ENCODE results near the gene LRRC74A. TPM values are rescaled to one million over a fixed set of nuclear protein-coding genes. Genes with fewer than 3 reads are reported as not detected.

LRRC74A gene
- total RNA-seq, 4 donors from 2014 or later = not detected

DNA sequence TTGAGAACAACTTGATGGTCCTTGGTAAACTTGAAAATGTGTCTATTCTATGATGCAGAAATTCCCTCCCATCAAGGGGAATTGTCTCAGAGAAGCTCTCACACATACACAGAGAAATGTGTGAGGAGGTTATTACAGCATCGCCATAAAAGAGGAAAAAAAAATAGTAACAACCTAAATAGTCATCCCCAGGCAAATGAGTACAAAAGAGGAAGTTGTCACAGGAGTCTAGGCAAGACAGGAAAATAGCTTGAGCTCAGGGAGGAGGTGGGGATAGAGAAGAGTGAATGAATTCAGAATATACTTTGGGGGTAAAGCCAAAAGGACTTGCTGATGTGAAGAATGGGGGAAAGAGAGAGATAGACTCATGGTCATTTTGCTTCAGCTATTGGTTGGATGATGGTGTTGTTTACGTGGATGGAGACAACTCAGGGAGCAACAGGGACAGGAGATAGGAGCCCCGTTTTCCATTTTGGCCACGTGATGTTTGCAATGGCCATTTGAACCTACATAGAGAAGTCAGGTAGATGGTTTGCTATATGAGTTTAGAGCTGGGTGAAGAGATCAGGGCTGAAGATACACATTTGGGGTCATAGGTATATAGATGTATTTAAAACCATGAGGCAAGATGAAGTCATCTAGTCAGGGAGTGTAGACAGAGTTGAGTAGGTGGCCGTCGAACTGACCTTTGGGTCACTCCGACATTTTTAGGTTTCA, 20.3 kb downstream of the LRRC74A start:
- H3K4me3 ChIP-seq (ENCODE audit: low read depth, poor library complexity, severe bottlenecking) = no peak overlapping the region
- intact Hi-C loops (cut with DNase I; ENCODE audit: low total_unique reads) = no loop called here
- 80 to 85% methylated on average over 7 of the region's 7 CpGs for WGBS, 2 donors
- peak in 1 of 2 donors; percentile 52 for DNase-seq (ENCODE audit: low spot score in 2 of 2)
- no peak for TF ChIP-seq POLR2A (IDR thresholded peaks at IDR 0.05)
- no peak for TF ChIP-seq CTCF (IDR thresholded peaks at IDR 0.05)

DNA sequence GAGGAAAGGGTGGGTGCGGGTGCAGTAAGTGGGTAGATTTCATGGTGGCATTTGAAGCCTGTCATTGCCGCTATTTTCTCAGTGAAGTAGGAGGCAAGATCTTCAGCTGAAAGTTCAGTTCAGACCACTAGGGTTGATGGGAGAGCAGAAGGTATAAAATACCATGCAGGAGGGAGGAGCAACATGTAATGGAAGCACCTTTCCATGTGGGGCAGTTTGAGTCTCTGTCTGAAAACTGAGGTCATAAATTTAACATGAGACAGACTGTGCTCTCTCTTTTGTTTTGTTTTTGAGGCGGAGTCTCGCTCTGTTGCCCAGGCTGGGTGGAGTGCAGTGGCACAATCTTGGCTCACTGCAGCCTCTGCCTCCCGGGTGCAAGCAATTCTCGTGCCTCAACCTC, 22.7 kb downstream of the LRRC74A start:
- TF ChIP-seq CTCF (IDR thresholded peaks at IDR 0.05) = no peak
- TF ChIP-seq POLR2A (IDR thresholded peaks at IDR 0.05) = no peak
- no peak for DNase-seq (ENCODE audit: low spot score in 2 of 2)
- intact Hi-C loops (cut with DNase I; ENCODE audit: low total_unique reads) = no loop called here
- WGBS, 2 donors = 56 to 69% methylated on average over 6 of the region's 6 CpGs
- no peak overlapping the region for H3K4me3 ChIP-seq (ENCODE audit: low read depth, poor library complexity, severe bottlenecking)

DNA sequence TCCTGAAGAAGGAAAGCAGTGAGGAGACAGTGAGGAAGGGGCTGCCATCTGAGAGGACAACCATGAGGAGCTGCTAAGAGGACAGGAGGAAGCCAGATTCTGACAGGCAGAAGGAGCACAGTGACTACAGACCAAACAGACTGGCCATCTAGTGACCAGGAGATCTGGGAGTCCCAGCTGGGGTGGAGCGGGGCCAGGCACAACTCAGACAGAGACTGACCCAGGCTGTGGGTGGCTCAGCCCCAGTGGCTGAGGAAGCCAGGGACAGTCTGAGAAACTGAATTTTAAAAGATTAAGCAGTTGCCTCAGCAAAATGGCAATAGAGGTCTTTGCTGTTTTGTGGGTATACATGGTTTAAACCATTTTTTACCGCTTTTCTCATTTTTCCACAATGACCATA, 28.9 kb downstream of the LRRC74A start:
- TF ChIP-seq POLR2A (IDR thresholded peaks at IDR 0.05) = no peak
- TF ChIP-seq CTCF (IDR thresholded peaks at IDR 0.05) = no peak
- no peak for DNase-seq (ENCODE audit: low spot score in 2 of 2)
- WGBS, 2 donors = 92 to 94% methylated on average over 2 of the region's 2 CpGs
- H3K4me3 ChIP-seq (ENCODE audit: low read depth, poor library complexity, severe bottlenecking) = no peak overlapping the region
- intact Hi-C loops (cut with DNase I; ENCODE audit: low total_unique reads) = no loop called here

DNA sequence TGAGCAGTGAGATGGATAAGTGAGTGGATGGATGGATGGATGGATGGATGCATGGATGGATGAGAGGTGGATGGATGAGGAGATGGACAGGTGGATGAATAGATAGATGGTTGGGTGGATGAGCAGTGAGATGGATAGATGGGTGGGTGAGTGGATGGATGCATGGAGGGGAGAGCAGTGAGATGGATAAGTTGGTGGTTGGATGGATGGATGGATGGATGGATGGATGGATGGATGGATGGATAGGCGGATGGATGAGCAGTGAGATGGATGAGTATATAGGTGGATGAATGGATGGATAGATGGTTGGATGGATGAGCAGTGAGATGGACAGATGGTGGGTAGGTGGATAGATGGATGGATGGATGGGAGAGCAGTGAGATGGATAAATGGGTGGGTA, 30.6 kb downstream of the LRRC74A start:
- TF ChIP-seq CTCF (IDR thresholded peaks at IDR 0.05) (no peak), POLR2A (IDR thresholded peaks at IDR 0.05) (no peak)
- no peak for DNase-seq (ENCODE audit: low spot score in 2 of 2)
- intact Hi-C loops (cut with DNase I; ENCODE audit: low total_unique reads) = no loop called here
- 80 to 88% methylated on average over 1 of the region's 1 CpG for WGBS, 2 donors
- H3K4me3 ChIP-seq (ENCODE audit: low read depth, poor library complexity, severe bottlenecking) = no peak overlapping the region

- intact Hi-C loops (cut with DNase I; ENCODE audit: low total_unique reads) = no loop called here
- no peak for TF ChIP-seq POLR2A (IDR thresholded peaks at IDR 0.05)
- TF ChIP-seq CTCF (IDR thresholded peaks at IDR 0.05) = no peak
- DNase-seq (ENCODE audit: low spot score in 2 of 2) = no peak
- WGBS, 2 donors = 69% methylated on average over 10 of the region's 10 CpGs
- H3K4me3 ChIP-seq (ENCODE audit: low read depth, poor library complexity, severe bottlenecking) = no peak overlapping the region
These were observed 35.5 kb downstream of the LRRC74A start for GRCh38 chr14:76861574-76862255.

All from lower leg skin (tissue), 4 donors.